Measurements from ENCODE around the gene SERTAD2.
A peak's percentile ranks its signal among the peaks of the same experiment; 100 is the strongest.

Gene SERTAD2

GRCh38 chr2:64659252-64659651, 5.5 kb upstream of the SERTAD2 start:
- no peak overlapping the region for H3K4me3 ChIP-seq (ENCODE audit: low read depth, low read length)
- no peak for TF ChIP-seq CTCF (IDR thresholded peaks at IDR 0.05; ENCODE audit: low read depth, low read length)

- no peak for TF ChIP-seq CTCF (IDR thresholded peaks at IDR 0.05; ENCODE audit: low read depth, low read length)
- H3K4me3 ChIP-seq (ENCODE audit: low read depth, low read length): no peak overlapping the region
Observed at GRCh38 chr2:64658269-64658668, 4.6 kb upstream of the SERTAD2 start.

GRCh38 chr2:64657411-64657810, 3.7 kb upstream of the SERTAD2 start:
- no peak overlapping the region for H3K4me3 ChIP-seq (ENCODE audit: low read depth, low read length)
- no peak for TF ChIP-seq CTCF (IDR thresholded peaks at IDR 0.05; ENCODE audit: low read depth, low read length)

- H3K4me3 ChIP-seq (ENCODE audit: low read depth, low read length): no peak overlapping the region
- no peak for TF ChIP-seq CTCF (IDR thresholded peaks at IDR 0.05; ENCODE audit: low read depth, low read length)
Observed at GRCh38 chr2:64656379-64656778, 2.7 kb upstream of the SERTAD2 start.

GRCh38 chr2:64655873-64656272, 2.2 kb upstream of the SERTAD2 start:
- no peak for TF ChIP-seq CTCF (IDR thresholded peaks at IDR 0.05; ENCODE audit: low read depth, low read length)
- no peak overlapping the region for H3K4me3 ChIP-seq (ENCODE audit: low read depth, low read length)

- H3K4me3 ChIP-seq (ENCODE audit: low read depth, low read length): peak overlapping the region; percentile 77
- no peak for TF ChIP-seq CTCF (IDR thresholded peaks at IDR 0.05; ENCODE audit: low read depth, low read length)
Observed at GRCh38 chr2:64655018-64655664, 1.4 kb upstream of the SERTAD2 start.

- TF ChIP-seq CTCF (IDR thresholded peaks at IDR 0.05; ENCODE audit: low read depth, low read length): no peak
- H3K4me3 ChIP-seq (ENCODE audit: low read depth, low read length): peak overlapping the region; percentile 77
Observed at GRCh38 chr2:64654063-64654811, 524 bp upstream of the SERTAD2 start.

Measured in WI38 (cell line).